Prostate gland (tissue), 2 donors: ENCODE measurements around the gene ADAMTS2. TPM values are rescaled to one million over a fixed set of nuclear protein-coding genes. Genes with fewer than 3 reads are reported as not detected.

Source experiments
- DNase-seq: peaks from one replicate; pipeline ENCODE4 v3.0.0-alpha.2; 2019; ENCODE audit warnings: low spot score
- H3K27ac ChIP-seq, 2 donors: fragments of 200-600 bp; sonication (generic); 2 replicates each; pipeline ENCODE4 v1.5.1; 2017 to 2019
- H3K27me3 ChIP-seq: fragments of 200-600 bp; sonication (generic); replicated peaks from 2 replicates; pipeline ENCODE4 v1.5.1; 2019; ENCODE audit not compliant: insufficient read depth
- H3K36me3 ChIP-seq, 2 donors: fragments of 200-600 bp; sonication (generic); 1 replicate in 1 of 2; 2 replicates in 1 of 2; pipeline versions ENCODE4 v1.5.1 to v1.8.1; 2017 to 2019
- H3K4me1 ChIP-seq: fragments of 200-600 bp; sonication (generic); replicated peaks from 2 replicates; pipeline ENCODE4 v1.5.1; 2019
- H3K4me3 ChIP-seq, 2 donors: fragments of 200-600 bp; sonication (generic); 2 replicates each; pipeline ENCODE4 v1.5.1; 2017 to 2019
- H3K9me3 ChIP-seq: fragments of 200-600 bp; sonication (generic); 2 replicates; pipeline ENCODE4 v1.5.1; 2017
- CTCF ChIP-seq, 4 experiments: fragments of 200-600 bp in 2 of 4; fragments of 450-650 bp in 2 of 4; sonication (generic) in 2 of 4; IDR thresholded peaks; 1 replicate in 3 of 4; 2 replicates in 1 of 4; pipeline ENCODE4 v1.5.1; 2016 to 2019; ENCODE audit warnings: antibody characterized with exemption in 4 of 4, mild to moderate bottlenecking in 2 of 4, moderate library complexity in 2 of 4
- POLR2A ChIP-seq: fragments of 450-650 bp; IDR thresholded peaks from one replicate; pipeline ENCODE4 v1.6.1; 2016; ENCODE audit warnings: antibody characterized with exemption, mild to moderate bottlenecking
- POLR2AphosphoS5 ChIP-seq: sonication (generic); formaldehyde crosslinking; IDR thresholded peaks from one replicate; pipeline ENCODE4 v1.6.1; 2017; ENCODE audit warnings: antibody characterized with exemption
- WGBS: methylation state at CpG from one replicate; pipeline ENCODE4 v1.1.5; 2018; 5-methylcytosine and 5-hydroxymethylcytosine counted together
- intact Hi-C: fragments of 100-400 bp; cut with DNase I; formaldehyde crosslinking; loops from one replicate; pipeline ENCODE4 v1.14.2; 2022
- total RNA-seq, 2 donors: library from RNA; depleted of rRNA; stranded (reverse); fragments of >200 nt; gene quantifications; one replicate each; pipeline ENCODE4 v1.1.0, GENCODE V29; 2016

The ADAMTS2 gene
- total RNA-seq, 2 donors from 2014 or later, result 2.0 to 20.3 TPM

GRCh38 chr5:179125789-179126505 lies 219.3 kb downstream of the ADAMTS2 start:
- no peak for DNase-seq
- 90% methylated on average over 21 of the region's 25 CpGs for WGBS
- TF ChIP-seq POLR2A, result no peak
- TF ChIP-seq POLR2AphosphoS5, result no peak
- TF ChIP-seq CTCF (IDR thresholded peaks at IDR 0.05), result no peak
- no peaks in the 10 kb centered on the region for H3K9me3 ChIP-seq
- H3K27ac ChIP-seq, result no peak overlapping the region
- no peaks in the 10 kb centered on the region for H3K36me3 ChIP-seq
- no peaks in the 10 kb centered on the region for H3K4me1 ChIP-seq
- intact Hi-C loops, result no loop called here
- H3K27me3 ChIP-seq, result no peaks in the 10 kb centered on the region
- H3K4me3 ChIP-seq, result no peak overlapping the region

- DNase-seq, result no peak
- no peaks in the 10 kb centered on the region for H3K36me3 ChIP-seq
- H3K9me3 ChIP-seq, result no peaks in the 10 kb centered on the region
- no peaks in the 10 kb centered on the region for H3K4me1 ChIP-seq
- WGBS, result 87% methylated on average over 43 of the region's 43 CpGs
- no peak overlapping the region for H3K27ac ChIP-seq
- intact Hi-C loops, result no loop called here
- no peak for TF ChIP-seq CTCF (IDR thresholded peaks at IDR 0.05)
- no peak for TF ChIP-seq POLR2AphosphoS5
- no peak for TF ChIP-seq POLR2A
- no peaks in the 10 kb centered on the region for H3K27me3 ChIP-seq
- no peak overlapping the region for H3K4me3 ChIP-seq
Measured at GRCh38 chr5:179124853-179125788, 220.1 kb downstream of the ADAMTS2 start.

- no peaks in the 10 kb centered on the region for H3K27me3 ChIP-seq
- no peak overlapping the region for H3K27ac ChIP-seq
- no peak for DNase-seq
- intact Hi-C loops, result no loop called here
- no peak for TF ChIP-seq POLR2AphosphoS5
- no peak for TF ChIP-seq CTCF (IDR thresholded peaks at IDR 0.05)
- no peak for TF ChIP-seq POLR2A
- no peaks in the 10 kb centered on the region for H3K4me1 ChIP-seq
- H3K9me3 ChIP-seq, result no peaks in the 10 kb centered on the region
- H3K4me3 ChIP-seq, result no peak overlapping the region
- no peaks in the 10 kb centered on the region for H3K36me3 ChIP-seq
- 89% methylated on average over 21 of the region's 21 CpGs for WGBS
Measured at GRCh38 chr5:179124273-179124852, 220.9 kb downstream of the ADAMTS2 start.

- Histone ChIP-seq H3K4me3 (no peak overlapping the region), H3K4me1 (no peaks in the 10 kb centered on the region), H3K27ac (no peak overlapping the region), H3K9me3 (no peaks in the 10 kb centered on the region), H3K27me3 (no peaks in the 10 kb centered on the region), H3K36me3 (no peaks in the 10 kb centered on the region)
- WGBS, result 94% methylated on average over 19 of the region's 19 CpGs
- TF ChIP-seq POLR2A, result no peak
- TF ChIP-seq CTCF (IDR thresholded peaks at IDR 0.05), result no peak
- no peak for TF ChIP-seq POLR2AphosphoS5
- no peak for DNase-seq
- intact Hi-C loops, result no loop called here
Measured at GRCh38 chr5:179123491-179124272, 221.6 kb downstream of the ADAMTS2 start.
